Cardiac muscle cell (in vitro differentiated cells and primary cell): ENCODE data around the gene FRMD1. TPM values are rescaled to one million over a fixed set of nuclear protein-coding genes. Genes with fewer than 3 reads are reported as not detected.

Experiments
- DNase-seq, 2 donors: peaks; one replicate each; pipeline versions ENCODE4 v3.0.0 to v3.0.0-alpha.2; 2010 to 2017; ENCODE audit warnings: low read depth in 1 of 2, low spot score in 1 of 2
- H3K27ac ChIP-seq: fragments of 200-600 bp; sonication (generic); 2 replicates; pipeline ENCODE4 v1.5.1; 2016
- H3K27me3 ChIP-seq: fragments of 200-600 bp; sonication (generic); 2 replicates; pipeline ENCODE4 v1.6.0; 2016; ENCODE audit warnings: control low read depth
- H3K36me3 ChIP-seq: fragments of 200-600 bp; sonication (generic); 2 replicates; pipeline ENCODE4 v1.5.1; 2016; ENCODE audit warnings: control low read depth
- H3K4me1 ChIP-seq: fragments of 200-600 bp; sonication (generic); 2 replicates; pipeline ENCODE4 v1.8.1; 2017; ENCODE audit warnings: low read depth, mild to moderate bottlenecking, mixed run types
- H3K4me3 ChIP-seq: fragments of 200-600 bp; sonication (generic); 2 replicates; pipeline ENCODE4 v1.5.1; 2016; ENCODE audit warnings: mild to moderate bottlenecking
- H3K9me3 ChIP-seq: fragments of 200-600 bp; sonication (generic); 2 replicates; pipeline ENCODE4 v1.5.1; 2017; ENCODE audit warnings: low read depth, mild to moderate bottlenecking, control low read depth
- CTCF ChIP-seq: IDR thresholded peaks from 2 replicates; pipeline ENCODE4 v1.5.1; 2012; ENCODE audit warnings: low read depth, mild to moderate bottlenecking, low read length
- polyA plus RNA-seq: library from polyadenylated mRNA; unstranded; fragments of >200 nt; fragmentation: Nextera tagmentation; extraction: Ambion mirVana; gene quantifications from 2 replicates; pipeline ENCODE4 v1.2.1, GENCODE V29; 2016
- total RNA-seq: library from RNA; depleted of rRNA; stranded (reverse); fragments of >200 nt; gene quantifications from 2 replicates; pipeline ENCODE4 v1.2.3, GENCODE V29; 2016

FRMD1 gene
- total and polyA plus RNA-seq, 2 experiments from 2014 or later: 0.09 TPM; not detected in 1

- no peaks in the 10 kb centered on the region for H3K9me3 ChIP-seq
Observed at GRCh38 chr6:168124921-168125320, 45.9 kb upstream of the FRMD1 start.

GRCh38 chr6:168124158-168124557 lies 45.1 kb upstream of the FRMD1 start:
- H3K27me3 ChIP-seq: no peaks in the 10 kb centered on the region
- H3K36me3 ChIP-seq: no peaks in the 10 kb centered on the region
- no peak overlapping the region for H3K4me3 ChIP-seq
- H3K27ac ChIP-seq: no peak overlapping the region
- no peak for TF ChIP-seq CTCF
- H3K9me3 ChIP-seq: no peaks in the 10 kb centered on the region
- DNase-seq: no peak
- no peaks in the 10 kb centered on the region for H3K4me1 ChIP-seq

More at GRCh38 chr6:168124921-168125320, 45.9 kb upstream of the FRMD1 start:
- Histone ChIP-seq H3K36me3 (no peaks in the 10 kb centered on the region), H3K27ac (no peak overlapping the region), H3K4me3 (no peak overlapping the region), H3K4me1 (no peaks in the 10 kb centered on the region), H3K27me3 (no peaks in the 10 kb centered on the region)
- TF ChIP-seq CTCF: no peak
- no peak for DNase-seq

- no peak for TF ChIP-seq CTCF
- DNase-seq: no peak
- no peak overlapping the region for H3K4me3 ChIP-seq
- no peaks in the 10 kb centered on the region for H3K9me3 ChIP-seq
- H3K27ac ChIP-seq: no peak overlapping the region
- H3K36me3 ChIP-seq: no peaks in the 10 kb centered on the region
- H3K4me1 ChIP-seq: no peaks in the 10 kb centered on the region
- H3K27me3 ChIP-seq: no peaks in the 10 kb centered on the region
Observed at GRCh38 chr6:168123165-168123911, 44.3 kb upstream of the FRMD1 start.

GRCh38 chr6:168122521-168122920 lies 43.5 kb upstream of the FRMD1 start:
- Histone ChIP-seq H3K36me3 (no peaks in the 10 kb centered on the region), H3K4me1 (no peaks in the 10 kb centered on the region), H3K9me3 (no peaks in the 10 kb centered on the region), H3K27ac (no peak overlapping the region), H3K4me3 (no peak overlapping the region), H3K27me3 (no peaks in the 10 kb centered on the region)
- no peak for TF ChIP-seq CTCF
- no peak for DNase-seq

GRCh38 chr6:168122011-168122410 lies 43.0 kb upstream of the FRMD1 start:
- no peak overlapping the region for H3K27ac ChIP-seq
- no peak overlapping the region for H3K4me3 ChIP-seq
- TF ChIP-seq CTCF: no peak
- H3K27me3 ChIP-seq: no peaks in the 10 kb centered on the region
- no peaks in the 10 kb centered on the region for H3K9me3 ChIP-seq
- no peak for DNase-seq
- no peaks in the 10 kb centered on the region for H3K4me1 ChIP-seq
- no peaks in the 10 kb centered on the region for H3K36me3 ChIP-seq
